ENCODE data around the gene FFAR2.

DNA sequence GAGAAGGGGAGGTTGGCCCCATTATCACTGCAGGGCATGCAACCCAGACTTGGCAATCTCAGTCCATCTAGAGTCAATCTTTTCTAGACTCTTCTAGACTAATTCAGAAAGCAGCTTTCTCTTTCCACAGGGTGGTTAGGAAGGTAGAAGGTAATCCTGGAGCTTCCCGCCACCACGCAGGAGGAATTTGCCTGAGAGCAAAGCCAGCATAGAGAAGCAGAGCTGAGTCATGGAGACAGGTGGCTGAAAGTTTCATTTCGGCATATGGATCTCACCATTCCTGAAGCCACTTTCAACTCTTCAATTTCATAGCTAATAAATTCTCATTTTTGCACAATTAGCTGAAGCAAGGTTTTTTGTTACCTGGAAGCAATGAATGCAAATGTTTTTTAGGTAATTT, 29.0 kb upstream of the FFAR2 start:
- TF ChIP-seq, protein P1, sequence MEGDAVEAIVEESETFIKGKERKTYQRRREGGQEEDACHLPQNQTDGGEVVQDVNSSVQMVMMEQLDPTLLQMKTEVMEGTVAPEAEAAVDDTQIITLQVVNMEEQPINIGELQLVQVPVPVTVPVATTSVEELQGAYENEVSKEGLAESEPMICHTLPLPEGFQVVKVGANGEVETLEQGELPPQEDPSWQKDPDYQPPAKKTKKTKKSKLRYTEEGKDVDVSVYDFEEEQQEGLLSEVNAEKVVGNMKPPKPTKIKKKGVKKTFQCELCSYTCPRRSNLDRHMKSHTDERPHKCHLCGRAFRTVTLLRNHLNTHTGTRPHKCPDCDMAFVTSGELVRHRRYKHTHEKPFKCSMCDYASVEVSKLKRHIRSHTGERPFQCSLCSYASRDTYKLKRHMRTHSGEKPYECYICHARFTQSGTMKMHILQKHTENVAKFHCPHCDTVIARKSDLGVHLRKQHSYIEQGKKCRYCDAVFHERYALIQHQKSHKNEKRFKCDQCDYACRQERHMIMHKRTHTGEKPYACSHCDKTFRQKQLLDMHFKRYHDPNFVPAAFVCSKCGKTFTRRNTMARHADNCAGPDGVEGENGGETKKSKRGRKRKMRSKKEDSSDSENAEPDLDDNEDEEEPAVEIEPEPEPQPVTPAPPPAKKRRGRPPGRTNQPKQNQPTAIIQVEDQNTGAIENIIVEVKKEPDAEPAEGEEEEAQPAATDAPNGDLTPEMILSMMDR (IDR thresholded peaks at IDR 0.05): no peak
- no peak for TF ChIP-seq POLR2AphosphoS5 (IDR thresholded peaks at IDR 0.05; ENCODE audit: insufficient read depth in 1 of 2, low read depth in 1 of 2)
